IPS-18a (cell line): ENCODE measurements around the gene SELP.

Experiments
- H3K27ac ChIP-seq: one replicate; pipeline ENCODE4 v1.5.1; 2013; ENCODE audit warnings: low read length
- H3K27me3 ChIP-seq: one replicate; pipeline ENCODE4 v1.6.1; 2013; ENCODE audit warnings: mild to moderate bottlenecking, low read length; ENCODE audit not compliant: control insufficient read depth, insufficient read depth
- H3K36me3 ChIP-seq: one replicate; pipeline ENCODE4 v1.6.1; 2013; ENCODE audit warnings: low read depth, low read length; ENCODE audit not compliant: control insufficient read depth
- H3K4me1 ChIP-seq: one replicate; pipeline ENCODE4 v1.6.1; 2013; ENCODE audit warnings: low read depth, low read length; ENCODE audit not compliant: control insufficient read depth
- H3K4me3 ChIP-seq: one replicate; pipeline ENCODE4 v1.5.1; 2013; ENCODE audit warnings: low read length
- H3K9ac ChIP-seq: one replicate; pipeline ENCODE4 v1.6.1; 2013; ENCODE audit warnings: mild to moderate bottlenecking, low read length, moderate library complexity
- H3K9me3 ChIP-seq: one replicate; pipeline ENCODE4 v1.6.1; 2013; ENCODE audit warnings: low read depth, low read length; ENCODE audit not compliant: control insufficient read depth

SELP gene

DNA sequence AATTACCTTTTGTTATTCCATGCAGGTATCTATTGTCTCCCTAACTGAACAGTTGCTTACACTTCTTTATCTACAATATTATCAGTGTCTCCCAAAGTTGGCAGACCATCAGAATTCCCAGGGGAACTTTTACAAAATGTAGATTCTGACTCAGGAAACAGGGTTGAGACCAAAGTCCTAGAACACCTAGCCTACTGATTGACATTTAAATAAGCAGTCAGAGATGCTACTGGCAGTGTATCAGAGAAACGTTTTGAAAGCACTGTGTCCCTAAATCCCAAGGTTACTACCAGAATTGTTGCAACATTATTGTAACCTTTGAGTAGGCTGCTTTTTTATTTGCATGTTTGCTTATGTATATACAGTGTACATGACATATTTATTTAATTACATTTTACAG, 41.8 kb downstream of the SELP start:
- Histone ChIP-seq H3K27me3 (peaks cover 4% of the 10 kb centered on the region), H3K36me3 (no peaks in the 10 kb centered on the region), H3K9ac (no peak overlapping the region), H3K27ac (no peak overlapping the region), H3K9me3 (no peaks in the 10 kb centered on the region), H3K4me3 (no peak overlapping the region), H3K4me1 (no peaks in the 10 kb centered on the region)

DNA sequence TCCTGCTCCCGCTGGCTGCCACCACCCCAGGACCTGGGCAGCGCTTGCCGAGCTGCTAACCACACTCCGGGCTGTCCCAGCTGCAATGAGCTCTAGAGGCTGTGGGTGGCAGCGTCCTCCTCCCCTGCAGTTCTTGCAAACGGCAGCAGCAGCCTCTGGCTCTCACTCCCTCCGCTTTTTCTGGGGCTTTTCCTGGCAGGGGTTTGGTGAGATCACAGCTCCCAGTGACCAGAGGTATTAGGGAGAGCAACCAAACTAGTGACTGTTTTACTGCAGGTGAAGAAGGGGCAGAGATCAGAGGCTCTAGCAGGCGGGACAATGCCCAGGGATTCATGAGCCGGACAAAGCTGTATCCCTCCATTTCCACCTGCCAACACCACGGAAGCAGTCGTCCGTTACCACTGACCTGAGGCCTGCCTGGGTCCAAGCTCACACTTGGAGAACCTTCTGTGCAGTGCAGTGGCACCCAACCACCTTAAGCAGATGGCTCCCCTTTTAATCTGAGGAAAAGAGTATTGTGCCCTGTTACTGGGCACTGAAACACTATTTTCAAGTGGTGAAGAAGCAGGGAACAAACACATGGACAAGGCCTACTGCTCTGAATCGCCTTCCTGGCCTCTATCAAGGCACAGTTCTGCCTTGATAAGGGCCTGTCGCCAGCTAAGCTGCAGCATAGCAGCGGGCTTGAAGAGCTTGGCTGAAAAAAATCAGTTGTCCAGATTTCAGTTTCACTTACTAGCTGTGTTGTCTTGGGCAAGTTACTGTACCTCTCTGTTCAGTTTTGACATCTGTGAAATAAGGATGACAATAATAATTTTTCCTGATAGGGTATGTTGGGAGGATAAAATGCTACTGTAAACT, 43.3 kb downstream of the SELP start, which contains the start of gene F5:
TSS of gene F5 (minus strand) at position 87 of the 861 bp plus-strand sequence. CDS start 95 bp downstream, outside the sequence.
- Histone ChIP-seq H3K27me3 (peaks cover 4% of the 10 kb centered on the region), H3K9ac (no peak within 1 kb of the TSS), H3K9me3 (no peaks in the 10 kb centered on the region), H3K4me1 (no peaks in the 10 kb centered on the region), H3K36me3 (no peaks in the 10 kb centered on the region), H3K27ac (no peak within 1 kb of the TSS), H3K4me3 (no peak within 1 kb of the TSS)

DNA sequence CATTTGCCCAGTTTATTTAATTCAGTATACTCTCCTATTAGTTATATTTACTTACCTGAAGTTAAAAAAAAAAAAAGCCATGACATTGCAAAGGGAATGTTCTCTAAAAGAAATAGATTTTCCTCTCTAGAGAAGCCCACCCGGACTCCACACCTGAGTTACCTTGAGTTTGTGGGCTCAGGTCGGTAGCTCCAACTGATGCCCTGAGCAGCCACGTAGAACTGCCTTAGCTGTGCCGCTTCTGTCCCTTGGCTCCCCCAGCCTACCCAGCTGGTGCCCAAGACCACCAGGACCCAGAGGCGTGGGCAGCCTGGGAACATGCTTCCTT, 43.9 kb downstream of the SELP start:
- H3K4me3 ChIP-seq = no peak overlapping the region
- no peak overlapping the region for H3K9ac ChIP-seq
- no peak overlapping the region for H3K27ac ChIP-seq

DNA sequence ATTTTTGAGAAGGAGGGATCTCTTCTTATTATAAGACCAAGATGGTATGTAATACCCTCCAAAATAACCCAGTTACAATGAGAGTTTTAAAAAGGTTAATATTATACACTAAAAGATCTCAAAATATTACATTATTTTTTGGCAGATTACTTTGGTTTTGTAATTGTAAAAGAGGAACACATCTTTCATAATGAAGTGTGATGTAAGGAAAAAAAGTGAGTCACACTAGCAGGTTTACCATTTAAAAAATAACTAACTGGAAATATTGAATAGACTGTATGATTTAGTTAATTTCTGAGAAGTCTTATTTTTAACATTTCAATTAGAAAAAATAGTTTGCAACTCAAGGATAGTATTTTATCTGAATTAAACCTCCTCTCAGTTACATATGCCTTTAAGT, 44.7 kb downstream of the SELP start:
- H3K4me1 ChIP-seq = no peaks in the 10 kb centered on the region
- H3K9me3 ChIP-seq = no peaks in the 10 kb centered on the region
- no peak overlapping the region for H3K9ac ChIP-seq
- no peaks in the 10 kb centered on the region for H3K36me3 ChIP-seq
- H3K27ac ChIP-seq = no peak overlapping the region
- H3K4me3 ChIP-seq = no peak overlapping the region
- peaks cover 4% of the 10 kb centered on the region for H3K27me3 ChIP-seq

More for the DNA sequence above, 43.9 kb downstream of the SELP start:
- H3K36me3 ChIP-seq = no peaks in the 10 kb centered on the region
- no peaks in the 10 kb centered on the region for H3K9me3 ChIP-seq
- no peaks in the 10 kb centered on the region for H3K4me1 ChIP-seq
- H3K27me3 ChIP-seq = peaks cover 4% of the 10 kb centered on the region

DNA sequence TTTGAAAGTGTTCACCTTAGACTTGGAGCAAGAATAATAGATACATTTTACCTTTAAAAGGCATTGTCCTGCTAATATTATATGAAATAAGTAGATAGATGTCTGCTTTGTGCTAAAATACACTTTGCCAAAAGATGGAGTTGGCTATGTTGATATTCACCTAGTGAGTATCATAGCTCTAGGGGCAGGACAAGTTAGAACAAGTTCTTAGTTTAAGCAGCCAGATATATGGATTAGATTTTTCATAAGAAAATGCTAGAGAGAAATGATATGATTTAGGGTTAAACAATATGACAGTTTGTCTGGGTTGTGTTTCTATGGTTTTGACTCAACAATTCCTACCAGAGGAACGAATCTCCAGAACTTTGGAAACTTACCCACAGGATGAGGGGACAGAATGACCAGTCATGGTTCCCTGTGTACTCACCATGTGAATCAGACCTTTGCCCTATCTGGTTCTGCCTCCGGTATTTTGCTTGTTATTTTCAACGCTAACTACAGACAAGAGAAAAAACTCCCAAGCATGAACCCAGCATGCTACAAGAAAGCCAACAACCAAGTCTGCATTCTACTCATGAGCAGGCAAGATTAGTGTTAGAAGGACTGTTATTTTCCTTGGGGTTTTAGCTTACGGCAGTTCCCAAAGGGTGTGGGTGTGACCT, 45.3 kb downstream of the SELP start:
- Histone ChIP-seq H3K27ac (no peak overlapping the region), H3K4me3 (no peak overlapping the region), H3K4me1 (no peaks in the 10 kb centered on the region), H3K9me3 (no peaks in the 10 kb centered on the region), H3K36me3 (no peaks in the 10 kb centered on the region), H3K27me3 (peaks cover 4% of the 10 kb centered on the region), H3K9ac (no peak overlapping the region)

DNA sequence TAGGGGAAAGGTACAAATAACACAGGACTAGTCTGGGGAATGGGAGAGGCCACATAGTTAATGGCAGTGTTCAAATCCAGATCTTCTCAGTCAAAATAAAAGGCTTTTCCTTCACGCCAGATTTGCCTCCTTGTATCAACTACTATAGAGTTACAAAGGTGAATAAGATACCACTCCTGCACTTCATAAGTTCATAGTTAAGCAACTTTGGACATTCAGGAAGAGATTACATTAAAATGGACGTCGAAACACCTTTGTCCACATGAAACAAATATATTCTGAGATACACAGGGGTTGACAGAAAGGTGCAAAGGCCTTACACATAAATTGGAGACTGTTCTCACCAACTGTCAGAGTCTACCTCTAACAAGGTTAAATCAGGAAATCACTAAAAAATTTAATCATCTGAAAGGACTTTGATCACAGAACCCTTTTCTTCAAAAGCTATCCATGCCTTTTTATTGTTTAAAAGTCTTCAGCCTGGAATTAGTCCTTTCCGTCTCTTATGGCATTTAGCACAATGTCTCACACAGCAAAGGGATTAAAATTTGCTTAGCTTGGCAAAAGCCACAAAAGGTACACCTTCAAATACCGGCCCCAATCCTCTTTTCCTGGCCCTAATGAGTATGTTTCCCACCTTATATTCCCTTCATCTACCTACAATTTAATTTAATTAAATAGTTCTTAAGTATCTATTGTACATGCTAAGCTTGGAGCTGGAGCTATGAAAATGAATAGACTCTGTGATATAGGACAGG, 51.8 kb downstream of the SELP start:
- Histone ChIP-seq H3K27me3 (no peaks in the 10 kb centered on the region), H3K27ac (no peak overlapping the region), H3K36me3 (no peaks in the 10 kb centered on the region), H3K9ac (no peak overlapping the region), H3K4me1 (no peaks in the 10 kb centered on the region), H3K4me3 (no peak overlapping the region), H3K9me3 (no peaks in the 10 kb centered on the region)

DNA sequence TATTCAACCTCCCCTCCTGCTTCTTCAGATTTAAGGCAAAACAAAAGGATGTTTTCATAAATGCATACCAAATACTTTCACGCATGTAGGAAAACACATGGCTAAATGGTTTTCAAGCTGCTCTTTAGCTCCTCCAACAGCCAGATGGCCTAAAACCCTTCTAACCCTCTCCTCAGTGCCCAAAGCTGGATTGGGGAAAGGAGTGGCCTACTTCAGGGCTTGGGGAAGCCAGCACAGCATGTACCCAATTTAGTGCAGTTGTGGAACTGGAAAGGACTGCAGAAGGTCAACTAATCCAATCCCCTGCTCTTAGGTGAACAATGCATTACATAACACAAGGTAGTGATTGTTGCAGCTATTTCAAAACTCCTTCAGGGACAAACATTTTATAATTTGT, 53.0 kb downstream of the SELP start:
- Histone ChIP-seq H3K4me3 (no peak overlapping the region), H3K27me3 (no peaks in the 10 kb centered on the region), H3K9ac (no peak overlapping the region), H3K36me3 (no peaks in the 10 kb centered on the region), H3K9me3 (no peaks in the 10 kb centered on the region), H3K4me1 (no peaks in the 10 kb centered on the region), H3K27ac (no peak overlapping the region)

DNA sequence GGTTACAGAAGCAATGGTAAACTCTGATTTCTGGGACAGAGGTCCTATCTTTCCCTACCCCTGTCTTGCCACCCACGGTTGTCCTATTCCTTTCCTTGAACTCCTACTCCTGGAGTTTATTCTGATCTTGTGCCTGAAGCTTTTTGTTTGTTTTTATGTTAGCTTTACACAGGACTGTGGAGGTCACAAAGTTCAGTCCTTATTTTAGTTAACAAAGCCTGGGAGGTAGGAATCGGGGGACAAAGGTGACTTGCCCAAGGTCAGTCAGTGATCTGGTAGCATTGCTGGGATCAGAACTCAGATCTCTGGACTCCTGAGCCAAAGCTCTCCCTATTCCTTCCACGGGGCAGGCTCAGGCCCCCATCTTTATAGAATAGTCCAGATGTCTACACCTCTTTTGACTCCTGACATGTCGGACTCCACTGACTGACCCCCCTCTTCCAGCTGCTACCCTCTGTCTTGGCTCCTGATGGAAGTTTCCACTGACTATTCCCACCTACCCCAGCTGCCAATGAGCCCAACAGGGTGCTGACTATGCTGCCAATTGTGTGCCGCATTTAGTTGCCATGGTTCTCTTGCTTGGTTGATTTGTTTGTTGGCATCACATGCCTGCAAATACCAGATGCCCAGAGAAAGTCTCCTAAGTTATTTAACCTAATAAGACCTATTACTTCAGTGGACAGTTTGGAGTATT, 53.5 kb downstream of the SELP start:
- no peaks in the 10 kb centered on the region for H3K9me3 ChIP-seq
- H3K4me1 ChIP-seq = no peaks in the 10 kb centered on the region
- H3K27me3 ChIP-seq = no peaks in the 10 kb centered on the region
- H3K36me3 ChIP-seq = no peaks in the 10 kb centered on the region
- H3K9ac ChIP-seq = no peak overlapping the region
- no peak overlapping the region for H3K4me3 ChIP-seq
- no peak overlapping the region for H3K27ac ChIP-seq

DNA sequence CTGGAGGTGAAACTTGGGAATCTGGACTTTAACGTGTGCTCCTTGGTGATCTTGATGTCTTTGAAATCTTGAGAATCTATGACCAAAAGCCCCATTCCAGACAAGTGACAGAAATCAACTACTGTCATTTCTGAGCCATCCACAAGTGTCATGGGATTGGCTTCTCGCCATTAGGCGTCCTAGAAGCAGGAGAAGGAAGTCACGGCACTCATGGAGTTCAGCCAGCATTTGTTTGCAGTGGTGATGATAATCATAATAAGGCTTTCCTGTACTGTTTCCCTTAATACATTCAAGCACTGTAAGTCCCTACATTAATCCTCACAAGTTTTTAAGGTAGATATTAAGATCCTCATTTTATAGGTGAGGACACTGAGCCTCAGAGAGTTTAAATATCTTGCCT, 55.6 kb downstream of the SELP start:
- Histone ChIP-seq H3K9ac (no peak overlapping the region), H3K4me3 (no peak overlapping the region), H3K9me3 (no peaks in the 10 kb centered on the region), H3K27me3 (no peaks in the 10 kb centered on the region), H3K27ac (no peak overlapping the region), H3K36me3 (no peaks in the 10 kb centered on the region), H3K4me1 (no peaks in the 10 kb centered on the region)

DNA sequence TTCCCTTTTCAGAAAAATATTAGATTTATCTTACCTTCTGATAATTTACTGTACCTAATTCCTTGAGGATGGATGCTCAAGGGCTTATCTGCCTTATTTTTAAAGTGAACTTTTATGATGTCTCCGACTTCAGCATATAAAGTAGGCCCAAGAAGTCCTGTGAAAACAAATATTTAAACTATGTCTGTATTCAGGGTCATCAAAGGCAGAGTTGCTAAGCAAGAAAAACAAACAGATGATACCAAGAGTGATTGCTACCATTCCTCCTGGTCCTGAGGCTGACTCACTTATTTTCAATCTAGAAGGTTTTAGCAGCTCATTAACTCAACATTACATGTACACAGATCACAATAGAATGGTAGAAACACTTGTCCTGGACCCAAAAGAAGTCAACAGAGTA, 57.7 kb downstream of the SELP start:
- H3K9me3 ChIP-seq = no peaks in the 10 kb centered on the region
- H3K36me3 ChIP-seq = no peaks in the 10 kb centered on the region
- H3K4me3 ChIP-seq = no peak overlapping the region
- no peak overlapping the region for H3K27ac ChIP-seq
- no peaks in the 10 kb centered on the region for H3K27me3 ChIP-seq
- no peak overlapping the region for H3K9ac ChIP-seq
- H3K4me1 ChIP-seq = no peaks in the 10 kb centered on the region

DNA sequence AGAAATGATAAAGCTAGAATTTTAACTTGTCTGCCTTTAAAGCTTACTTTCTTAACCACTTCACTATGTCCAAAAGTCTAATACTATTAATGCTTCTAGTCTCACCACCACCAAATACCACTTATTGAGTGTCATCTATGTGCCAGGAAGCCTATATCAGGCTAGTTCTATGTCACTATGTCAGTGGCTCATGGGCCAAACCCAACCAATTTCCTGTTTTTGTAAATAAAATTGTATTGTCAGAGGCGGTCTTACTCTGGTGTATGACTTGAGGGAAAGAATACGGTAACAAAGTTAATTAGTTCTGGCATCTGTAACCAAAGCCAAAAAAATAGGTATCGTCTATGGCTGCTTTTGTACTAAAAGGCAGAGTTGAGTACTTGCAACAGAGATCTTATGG, 58.5 kb downstream of the SELP start:
- no peak overlapping the region for H3K27ac ChIP-seq
- H3K4me3 ChIP-seq = no peak overlapping the region
- no peak overlapping the region for H3K9ac ChIP-seq
- H3K36me3 ChIP-seq = no peaks in the 10 kb centered on the region
- no peaks in the 10 kb centered on the region for H3K4me1 ChIP-seq
- H3K9me3 ChIP-seq = no peaks in the 10 kb centered on the region
- no peaks in the 10 kb centered on the region for H3K27me3 ChIP-seq
